GM12878 (cell line): ENCODE measurements around the gene SH2D2A. TPM values are rescaled to one million over a fixed set of nuclear protein-coding genes. Genes with fewer than 3 reads are reported as not detected.

ENCODE experiments used
- polyA plus RNA-seq, 11 experiments: library from polyadenylated mRNA; depleted of rRNA in 4 of 11; unstranded in 6 of 11; stranded (reverse) in 5 of 11; fragments of >200 nt; fragmentation: Nextera tagmentation in 4 of 11; fragmentation: Illumina TruSeq in 1 of 11; extraction: Ambion mirVana in 4 of 11; extraction: Trizol in 1 of 11; gene quantifications; 1 replicate in 1 of 11; 2 replicates in 10 of 11; pipeline versions ENCODE4 v1.2.1 to v1.2.3, GENCODE V29; 2011 to 2016; ENCODE audit warnings: inconsistent platforms in 2 of 11, missing spikeins in 2 of 11, low read depth in 1 of 11
- total RNA-seq, 4 experiments: library from RNA; depleted of rRNA in 3 of 4; stranded (reverse); fragments of >200 nt in 3 of 4; fragmentation: Illumina TruSeq in 1 of 4; extraction: Trizol in 1 of 4; gene quantifications; 2 replicates each; pipeline versions ENCODE4 v1.2.1 to v1.2.3, GENCODE V29; 2013 to 2021

The SH2D2A gene
- total and polyA plus RNA-seq, 10 of the 15 experiments (the other 5 are each of a cell fraction or from before 2014, with no cell fraction given): 0.72 to 15.9 (median 7.0) TPM

Other genes starting within 250 kb of the SH2D2A start
Only the 7 nearest of the 18 such genes appear.
- 42.1 and 44.8 TPM in 2 replicates for gene ISG20L2, start 88.1 kb downstream of the SH2D2A start, total RNA-seq (2014; rRNA removed)
- 49.2 and 55.7 TPM in 2 replicates for gene ISG20L2, start 88.1 kb downstream of the SH2D2A start, total RNA-seq (2014; rRNA removed; fragmentation: Illumina TruSeq; extraction: Trizol)
- gene ISG20L2, start 88.1 kb downstream of the SH2D2A start, total RNA-seq (2021): 40.0 and 48.3 TPM in 2 replicates
- 43.9 and 55.3 TPM in 2 replicates for gene ISG20L2, start 88.1 kb downstream of the SH2D2A start, polyA plus RNA-seq (2011; rRNA removed)
- 111 and 112 TPM in 2 replicates for gene ISG20L2, start 88.1 kb downstream of the SH2D2A start, polyA plus RNA-seq (2014; fragmentation: Illumina TruSeq; extraction: Trizol)
- gene ISG20L2, start 88.1 kb downstream of the SH2D2A start, polyA plus RNA-seq (2014; fragmentation: Nextera tagmentation; extraction: Ambion mirVana): 10 to 100 TPM; 16.4 to 26.1 TPM
- gene ISG20L2, start 88.1 kb downstream of the SH2D2A start, polyA plus RNA-seq (2014; rRNA removed): 49.2 and 56.2 TPM in 2 replicates
- 10 to 100 TPM; 45.5 to 47.7 TPM for gene ISG20L2, start 88.1 kb downstream of the SH2D2A start, polyA plus RNA-seq (2016; fragmentation: Nextera tagmentation; extraction: Ambion mirVana)
- gene MRPL24, start 75.8 kb downstream of the SH2D2A start, total RNA-seq (2014; rRNA removed): 131 and 135 TPM in 2 replicates
- gene MRPL24, start 75.8 kb downstream of the SH2D2A start, total RNA-seq (2014; rRNA removed; fragmentation: Illumina TruSeq; extraction: Trizol): 119 and 120 TPM in 2 replicates
- 87.4 and 104 TPM in 2 replicates for gene MRPL24, start 75.8 kb downstream of the SH2D2A start, total RNA-seq (2021)
- 84.8 and 98.9 TPM in 2 replicates for gene MRPL24, start 75.8 kb downstream of the SH2D2A start, polyA plus RNA-seq (2011; rRNA removed)
- 172 and 173 TPM in 2 replicates for gene MRPL24, start 75.8 kb downstream of the SH2D2A start, polyA plus RNA-seq (2014; fragmentation: Illumina TruSeq; extraction: Trizol)
- 100 to 1,000 TPM; 245 to 269 TPM for gene MRPL24, start 75.8 kb downstream of the SH2D2A start, polyA plus RNA-seq (2014; fragmentation: Nextera tagmentation; extraction: Ambion mirVana)
- 154 and 180 TPM in 2 replicates for gene MRPL24, start 75.8 kb downstream of the SH2D2A start, polyA plus RNA-seq (2014; rRNA removed)
- 100 to 1,000 TPM; 132 to 136 TPM for gene MRPL24, start 75.8 kb downstream of the SH2D2A start, polyA plus RNA-seq (2016; fragmentation: Nextera tagmentation; extraction: Ambion mirVana)
- gene HDGF, start 65.2 kb downstream of the SH2D2A start, total RNA-seq (2014; rRNA removed): 237 and 258 TPM in 2 replicates
- gene HDGF, start 65.2 kb downstream of the SH2D2A start, total RNA-seq (2014; rRNA removed; fragmentation: Illumina TruSeq; extraction: Trizol): 267 and 277 TPM in 2 replicates
- gene HDGF, start 65.2 kb downstream of the SH2D2A start, total RNA-seq (2021): 261 and 271 TPM in 2 replicates
- 200 and 203 TPM in 2 replicates for gene HDGF, start 65.2 kb downstream of the SH2D2A start, polyA plus RNA-seq (2011; rRNA removed)
- gene HDGF, start 65.2 kb downstream of the SH2D2A start, polyA plus RNA-seq (2014; fragmentation: Illumina TruSeq; extraction: Trizol): 372 and 388 TPM in 2 replicates
- gene HDGF, start 65.2 kb downstream of the SH2D2A start, polyA plus RNA-seq (2014; fragmentation: Nextera tagmentation; extraction: Ambion mirVana): 10 to 100 TPM; 28.3 to 65.9 TPM
- gene HDGF, start 65.2 kb downstream of the SH2D2A start, polyA plus RNA-seq (2014; rRNA removed): 217 and 223 TPM in 2 replicates
- gene HDGF, start 65.2 kb downstream of the SH2D2A start, polyA plus RNA-seq (2016; fragmentation: Nextera tagmentation; extraction: Ambion mirVana): 10 to 100 TPM; 45.1 to 81.9 TPM
- gene PRCC, start 49.3 kb downstream of the SH2D2A start, total RNA-seq (2014; rRNA removed): 79.6 and 92.2 TPM in 2 replicates
- gene PRCC, start 49.3 kb downstream of the SH2D2A start, total RNA-seq (2014; rRNA removed; fragmentation: Illumina TruSeq; extraction: Trizol): 34.0 and 36.0 TPM in 2 replicates
- 78.3 and 87.5 TPM in 2 replicates for gene PRCC, start 49.3 kb downstream of the SH2D2A start, total RNA-seq (2021)
- gene PRCC, start 49.3 kb downstream of the SH2D2A start, polyA plus RNA-seq (2011; rRNA removed): 29.2 and 52.8 TPM in 2 replicates
- 121 and 132 TPM in 2 replicates for gene PRCC, start 49.3 kb downstream of the SH2D2A start, polyA plus RNA-seq (2014; fragmentation: Illumina TruSeq; extraction: Trizol)
- gene PRCC, start 49.3 kb downstream of the SH2D2A start, polyA plus RNA-seq (2014; fragmentation: Nextera tagmentation; extraction: Ambion mirVana): 10 to 100 TPM; 23.8 to 30.1 TPM
- gene PRCC, start 49.3 kb downstream of the SH2D2A start, polyA plus RNA-seq (2014; rRNA removed): 52.6 and 56.6 TPM in 2 replicates
- 10 to 100 TPM; 73.5 to 77.2 TPM for gene PRCC, start 49.3 kb downstream of the SH2D2A start, polyA plus RNA-seq (2016; fragmentation: Nextera tagmentation; extraction: Ambion mirVana)
- gene INSRR, start 42.3 kb upstream of the SH2D2A start, total RNA-seq (2014; rRNA removed): not detected in 2 replicates
- not detected in 2 replicates for gene INSRR, start 42.3 kb upstream of the SH2D2A start, total RNA-seq (2014; rRNA removed; fragmentation: Illumina TruSeq; extraction: Trizol)
- gene INSRR, start 42.3 kb upstream of the SH2D2A start, total RNA-seq (2021): not detected in 2 replicates
- gene INSRR, start 42.3 kb upstream of the SH2D2A start, polyA plus RNA-seq (2011; rRNA removed): 0.01 TPM in 1 of 2 replicates, not detected in the other
- not detected in 2 replicates for gene INSRR, start 42.3 kb upstream of the SH2D2A start, polyA plus RNA-seq (2014; fragmentation: Illumina TruSeq; extraction: Trizol)
- not detected for gene INSRR, start 42.3 kb upstream of the SH2D2A start, polyA plus RNA-seq (2014; fragmentation: Nextera tagmentation; extraction: Ambion mirVana)
- not detected in 2 replicates for gene INSRR, start 42.3 kb upstream of the SH2D2A start, polyA plus RNA-seq (2014; rRNA removed)
- not detected for gene INSRR, start 42.3 kb upstream of the SH2D2A start, polyA plus RNA-seq (2016; fragmentation: Nextera tagmentation; extraction: Ambion mirVana)
- 0.16 and 0.56 TPM in 2 replicates for gene NTRK1, start 44.0 kb upstream of the SH2D2A start, total RNA-seq (2014; rRNA removed)
- not detected in 2 replicates for gene NTRK1, start 44.0 kb upstream of the SH2D2A start, total RNA-seq (2014; rRNA removed; fragmentation: Illumina TruSeq; extraction: Trizol)
- 0.19 TPM in 1 of 2 replicates, not detected in the other for gene NTRK1, start 44.0 kb upstream of the SH2D2A start, total RNA-seq (2021)
- gene NTRK1, start 44.0 kb upstream of the SH2D2A start, polyA plus RNA-seq (2011; rRNA removed): 0.07 and 0.10 TPM in 2 replicates
- gene NTRK1, start 44.0 kb upstream of the SH2D2A start, polyA plus RNA-seq (2014; fragmentation: Illumina TruSeq; extraction: Trizol): not detected in 2 replicates
- not detected for gene NTRK1, start 44.0 kb upstream of the SH2D2A start, polyA plus RNA-seq (2014; fragmentation: Nextera tagmentation; extraction: Ambion mirVana)
- gene NTRK1, start 44.0 kb upstream of the SH2D2A start, polyA plus RNA-seq (2014; rRNA removed): 0.08 TPM in 1 of 2 replicates, not detected in the other
- gene NTRK1, start 44.0 kb upstream of the SH2D2A start, polyA plus RNA-seq (2016; fragmentation: Nextera tagmentation; extraction: Ambion mirVana): under 1 TPM in 1 of 2 experiments, not detected in 1; 0.40 TPM
- under 0.01 TPM in 1 of 2 replicates, not detected in the other for gene PEAR1, start 76.9 kb upstream of the SH2D2A start, total RNA-seq (2014; rRNA removed)
- gene PEAR1, start 76.9 kb upstream of the SH2D2A start, total RNA-seq (2014; rRNA removed; fragmentation: Illumina TruSeq; extraction: Trizol): not detected in 2 replicates
- gene PEAR1, start 76.9 kb upstream of the SH2D2A start, total RNA-seq (2021): not detected in 2 replicates
- not detected in 2 replicates for gene PEAR1, start 76.9 kb upstream of the SH2D2A start, polyA plus RNA-seq (2011; rRNA removed)
- not detected in 2 replicates for gene PEAR1, start 76.9 kb upstream of the SH2D2A start, polyA plus RNA-seq (2014; fragmentation: Illumina TruSeq; extraction: Trizol)
- gene PEAR1, start 76.9 kb upstream of the SH2D2A start, polyA plus RNA-seq (2014; fragmentation: Nextera tagmentation; extraction: Ambion mirVana): not detected
- gene PEAR1, start 76.9 kb upstream of the SH2D2A start, polyA plus RNA-seq (2014; rRNA removed): not detected in 2 replicates
- gene PEAR1, start 76.9 kb upstream of the SH2D2A start, polyA plus RNA-seq (2016; fragmentation: Nextera tagmentation; extraction: Ambion mirVana): not detected